Keratinocyte (primary cell): ENCODE data around the gene SCYGR7.

Source experiments
- CTCF ChIP-seq, 3 experiments: IDR thresholded peaks in 1 of 3; conservative IDR thresholded peaks in 1 of 3; optimal IDR thresholded peaks in 1 of 3; 2 replicates in 2 of 3; 3 replicates in 1 of 3; pipeline versions ENCODE3 to v1.5.1; 2011; ENCODE audit warnings: low read length in 3 of 3, mild to moderate bottlenecking in 3 of 3, moderate library complexity in 2 of 3, control low read depth in 1 of 3, inconsistent platforms in 1 of 3; ENCODE audit not compliant: insufficient read depth in 2 of 3; ENCODE audit errors: extremely low read depth in 1 of 3
- EZH2 ChIP-seq: IDR thresholded peaks from one replicate; pipeline ENCODE4 v1.6.1; 2012; ENCODE audit warnings: inconsistent platforms, mild to moderate bottlenecking, low read length, moderate library complexity

DNA sequence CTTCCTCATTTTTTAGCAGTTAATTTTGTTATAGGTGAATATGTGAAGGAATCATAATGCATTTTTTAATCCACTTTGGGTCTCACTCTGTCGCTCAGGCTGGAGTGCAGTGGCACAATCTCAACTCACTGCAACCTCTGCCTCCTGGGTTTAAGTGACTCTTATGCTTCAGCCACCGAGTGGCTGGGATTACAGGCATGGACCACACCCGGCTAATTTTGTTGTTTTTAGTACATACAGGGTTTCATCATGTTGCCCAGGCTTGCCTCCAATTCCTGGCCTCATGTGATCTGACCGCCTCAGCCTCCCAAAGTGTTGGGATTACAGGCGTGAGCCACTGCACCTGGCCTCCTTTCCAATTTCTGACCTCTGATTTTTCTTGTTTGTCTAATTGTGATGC, 43.9 kb upstream of the SCYGR7 start:
- TF ChIP-seq CTCF (optimal IDR thresholded peaks at IDR 0.05 in 1 of 3, IDR thresholded peaks at IDR 0.05 in 1 of 3, conservative IDR thresholded peaks at IDR 0.05 in 1 of 3; ENCODE audit: extremely low read depth in 1 of 3, insufficient read depth in 2 of 3, low read length in 3 of 3) (no peak), EZH2 (no peak)
